Loucy (cell line): ENCODE data around the gene PCBP3.

ENCODE experiments used
- EZH2phosphoT487 ChIP-seq: fragments of 200-600 bp; IDR thresholded peaks from 2 replicates; pipeline ENCODE4 v1.6.1; 2018; ENCODE audit warnings: antibody characterized with exemption, mild to moderate bottlenecking, moderate library complexity, borderline replicate concordance
- TF ChIP-seq, protein P1 (sequence below): fragments of 200-600 bp; sonication (generic); conservative IDR thresholded peaks from 2 replicates; pipeline ENCODE4 v1.5.1; 2014; ENCODE audit warnings: mild to moderate bottlenecking, antibody characterized with exemption, low read length

DNA sequence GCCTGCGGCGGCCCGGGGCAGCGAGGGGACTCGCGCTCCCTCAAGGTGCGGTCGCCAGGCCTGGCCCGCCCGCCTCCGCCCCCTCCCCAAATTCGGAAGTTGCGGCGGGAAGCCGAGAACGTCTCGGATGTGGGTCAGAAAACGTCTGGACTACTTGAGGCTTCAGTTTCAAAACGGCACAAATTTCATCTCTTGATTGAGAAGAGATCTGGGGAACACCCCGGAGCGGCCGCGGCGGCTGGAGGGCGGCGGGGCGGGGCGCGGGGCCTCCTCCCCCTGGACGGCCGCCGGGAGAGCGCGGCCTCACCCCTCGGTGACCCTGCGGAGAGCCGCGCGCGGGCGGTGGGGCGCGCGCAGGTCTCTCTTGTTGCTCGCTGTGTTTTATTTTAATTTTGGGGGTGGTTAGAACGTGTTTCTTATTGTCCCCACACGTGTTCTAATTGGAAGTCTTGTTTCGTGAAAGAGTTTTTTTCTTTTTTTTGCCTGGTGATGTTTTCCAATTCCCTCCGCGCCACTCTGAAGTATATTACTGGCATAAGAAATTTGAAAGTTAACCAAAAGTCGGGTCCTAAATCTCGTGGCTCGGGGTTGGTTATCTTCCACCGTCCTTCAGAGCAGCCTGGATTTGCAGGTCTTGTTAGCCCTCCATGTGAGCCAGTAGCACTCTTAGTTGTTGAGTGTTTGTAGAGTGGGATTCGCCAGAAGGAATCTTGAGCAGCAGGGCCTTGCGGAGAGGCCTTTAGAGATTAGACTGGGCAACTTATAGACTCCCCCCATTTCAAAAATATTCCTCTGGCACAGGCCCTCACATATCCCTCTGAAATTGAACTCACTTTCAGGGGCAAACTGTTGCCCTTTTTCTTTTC, 749 bp downstream of the PCBP3 start:
- TF ChIP-seq, protein P1, sequence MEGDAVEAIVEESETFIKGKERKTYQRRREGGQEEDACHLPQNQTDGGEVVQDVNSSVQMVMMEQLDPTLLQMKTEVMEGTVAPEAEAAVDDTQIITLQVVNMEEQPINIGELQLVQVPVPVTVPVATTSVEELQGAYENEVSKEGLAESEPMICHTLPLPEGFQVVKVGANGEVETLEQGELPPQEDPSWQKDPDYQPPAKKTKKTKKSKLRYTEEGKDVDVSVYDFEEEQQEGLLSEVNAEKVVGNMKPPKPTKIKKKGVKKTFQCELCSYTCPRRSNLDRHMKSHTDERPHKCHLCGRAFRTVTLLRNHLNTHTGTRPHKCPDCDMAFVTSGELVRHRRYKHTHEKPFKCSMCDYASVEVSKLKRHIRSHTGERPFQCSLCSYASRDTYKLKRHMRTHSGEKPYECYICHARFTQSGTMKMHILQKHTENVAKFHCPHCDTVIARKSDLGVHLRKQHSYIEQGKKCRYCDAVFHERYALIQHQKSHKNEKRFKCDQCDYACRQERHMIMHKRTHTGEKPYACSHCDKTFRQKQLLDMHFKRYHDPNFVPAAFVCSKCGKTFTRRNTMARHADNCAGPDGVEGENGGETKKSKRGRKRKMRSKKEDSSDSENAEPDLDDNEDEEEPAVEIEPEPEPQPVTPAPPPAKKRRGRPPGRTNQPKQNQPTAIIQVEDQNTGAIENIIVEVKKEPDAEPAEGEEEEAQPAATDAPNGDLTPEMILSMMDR = no peak
- no peak for TF ChIP-seq EZH2phosphoT487
